WTC11 (cell line): ENCODE data around the gene ZNF525.

Experiments
- AR ChIP-seq: fragments of 250-450 bp; sonication (Bioruptor Pico); IDR thresholded peaks from 2 replicates; pipeline ENCODE4 v1.9.0; 2021; ENCODE audit warnings: mild to moderate bottlenecking
- CBFB ChIP-seq: sonication (generic); formaldehyde crosslinking; IDR thresholded peaks from 2 replicates; pipeline ENCODE4 v1.8.1; 2022; ENCODE audit warnings: mild to moderate bottlenecking, low read depth, missing genetic modification reagents
- CTCF ChIP-seq: fragments of 200-600 bp; IDR thresholded peaks from 2 replicates; pipeline ENCODE4 v1.8.0; 2022; ENCODE audit warnings: antibody characterized with exemption
- FOXJ3 ChIP-seq: sonication (generic); formaldehyde crosslinking; IDR thresholded peaks from 2 replicates; pipeline ENCODE4 v1.9.0; 2021; ENCODE audit warnings: missing genetic modification reagents, mild to moderate bottlenecking, borderline replicate concordance
- FOXK1 ChIP-seq: sonication (generic); formaldehyde crosslinking; IDR thresholded peaks from 2 replicates; pipeline ENCODE4 v1.8.0; 2022; ENCODE audit warnings: mild to moderate bottlenecking, moderate library complexity, missing genetic modification reagents
- GRHL2 ChIP-seq: fragments of 250-450 bp; sonication (Bioruptor Pico); IDR thresholded peaks from 2 replicates; pipeline ENCODE4 v1.8.0; 2022; ENCODE audit warnings: mild to moderate bottlenecking, moderate library complexity; ENCODE audit not compliant: insufficient replicate concordance, severe bottlenecking
- IRF2 ChIP-seq: sonication (generic); formaldehyde crosslinking; IDR thresholded peaks from 2 replicates; pipeline ENCODE4 v1.8.0; 2022; ENCODE audit warnings: low read depth, missing genetic modification reagents, borderline replicate concordance
- JUN ChIP-seq: sonication (generic); formaldehyde crosslinking; IDR thresholded peaks from 2 replicates; pipeline ENCODE4 v1.8.0; 2023; ENCODE audit warnings: mild to moderate bottlenecking, missing genetic modification reagents
- MAX ChIP-seq: sonication (generic); formaldehyde crosslinking; IDR thresholded peaks from 2 replicates; pipeline ENCODE4 v1.8.0; 2022; ENCODE audit warnings: mild to moderate bottlenecking, missing genetic modification reagents
- MXD4 ChIP-seq: fragments of 250-450 bp; sonication (Bioruptor Pico); IDR thresholded peaks from 2 replicates; pipeline ENCODE4 v1.8.0; 2021; ENCODE audit warnings: mild to moderate bottlenecking, moderate library complexity, borderline replicate concordance
- SMAD3 ChIP-seq: sonication (generic); formaldehyde crosslinking; IDR thresholded peaks from 2 replicates; pipeline ENCODE4 v1.8.0; 2022; ENCODE audit warnings: missing genetic modification reagents, mild to moderate bottlenecking, borderline replicate concordance
- ZMAT4 ChIP-seq: fragments of 250-450 bp; sonication (Bioruptor Pico); IDR thresholded peaks from 2 replicates; pipeline ENCODE4 v1.9.0; 2021; ENCODE audit warnings: mild to moderate bottlenecking
- TF ChIP-seq, protein P1 (sequence below): sonication (generic); formaldehyde crosslinking; IDR thresholded peaks from 2 replicates; pipeline ENCODE4 v1.8.1; 2022; ENCODE audit warnings: missing genetic modification reagents, borderline replicate concordance
- TF ChIP-seq, protein P2 (sequence below): sonication (generic); formaldehyde crosslinking; IDR thresholded peaks from 2 replicates; pipeline ENCODE4 v1.8.1; 2022; ENCODE audit warnings: low read depth, mild to moderate bottlenecking, moderate library complexity, missing genetic modification reagents, borderline replicate concordance

DNA sequence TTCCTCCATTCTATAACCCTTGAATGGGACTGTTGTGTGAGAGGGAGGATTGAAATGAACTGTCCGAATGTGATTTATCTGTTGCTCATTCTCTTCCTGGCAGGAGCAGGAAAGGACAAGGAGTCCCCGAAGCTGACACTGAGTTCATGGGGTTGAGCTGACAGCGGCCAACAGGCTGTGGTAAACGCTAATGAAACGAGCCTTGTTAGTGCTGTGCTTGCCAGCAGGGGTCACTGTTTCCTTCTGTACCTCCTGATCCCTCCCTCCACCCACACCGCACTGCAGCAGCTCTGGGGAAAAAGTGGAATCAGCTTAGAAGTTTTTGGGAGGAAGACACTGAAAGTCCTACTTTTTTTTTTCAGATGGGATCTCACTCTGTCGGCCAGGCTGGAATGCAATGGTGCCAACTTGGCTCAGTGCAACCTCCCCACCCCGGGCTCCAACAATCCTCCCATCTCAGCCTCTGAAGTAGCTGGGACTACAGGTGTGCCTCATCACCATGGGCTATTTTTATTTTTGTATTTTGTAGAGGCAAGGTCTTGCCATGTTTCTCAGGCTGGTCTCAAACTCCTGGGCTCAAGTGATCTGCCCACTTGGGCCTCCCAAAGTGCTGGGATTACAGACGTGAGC, 59.6 kb downstream of the ZNF525 start:
- TF ChIP-seq FOXK1 (no peak), MAX (CRISPR knock-in tag) (no peak), CTCF (peak; percentile 81), FOXJ3 (CRISPR knock-in tag) (no peak), CBFB (CRISPR knock-in tag) (no peak), SMAD3 (no peak), MXD4 (CRISPR knock-in tag) (no peak), ZMAT4 (CRISPR knock-in tag) (no peak), JUN (CRISPR knock-in tag) (no peak), GRHL2 (CRISPR knock-in tag) (no peak), AR (no peak), IRF2 (no peak)
- TF ChIP-seq, protein P1, sequence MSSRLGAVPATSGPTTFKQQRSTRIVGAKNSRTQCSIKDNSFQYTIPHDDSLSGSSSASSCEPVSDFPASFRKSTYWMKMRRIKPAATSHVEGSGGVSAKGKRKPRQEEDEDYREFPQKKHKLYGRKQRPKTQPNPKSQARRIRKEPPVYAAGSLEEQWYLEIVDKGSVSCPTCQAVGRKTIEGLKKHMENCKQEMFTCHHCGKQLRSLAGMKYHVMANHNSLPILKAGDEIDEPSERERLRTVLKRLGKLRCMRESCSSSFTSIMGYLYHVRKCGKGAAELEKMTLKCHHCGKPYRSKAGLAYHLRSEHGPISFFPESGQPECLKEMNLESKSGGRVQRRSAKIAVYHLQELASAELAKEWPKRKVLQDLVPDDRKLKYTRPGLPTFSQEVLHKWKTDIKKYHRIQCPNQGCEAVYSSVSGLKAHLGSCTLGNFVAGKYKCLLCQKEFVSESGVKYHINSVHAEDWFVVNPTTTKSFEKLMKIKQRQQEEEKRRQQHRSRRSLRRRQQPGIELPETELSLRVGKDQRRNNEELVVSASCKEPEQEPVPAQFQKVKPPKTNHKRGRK = no peak
- TF ChIP-seq, protein P2, sequence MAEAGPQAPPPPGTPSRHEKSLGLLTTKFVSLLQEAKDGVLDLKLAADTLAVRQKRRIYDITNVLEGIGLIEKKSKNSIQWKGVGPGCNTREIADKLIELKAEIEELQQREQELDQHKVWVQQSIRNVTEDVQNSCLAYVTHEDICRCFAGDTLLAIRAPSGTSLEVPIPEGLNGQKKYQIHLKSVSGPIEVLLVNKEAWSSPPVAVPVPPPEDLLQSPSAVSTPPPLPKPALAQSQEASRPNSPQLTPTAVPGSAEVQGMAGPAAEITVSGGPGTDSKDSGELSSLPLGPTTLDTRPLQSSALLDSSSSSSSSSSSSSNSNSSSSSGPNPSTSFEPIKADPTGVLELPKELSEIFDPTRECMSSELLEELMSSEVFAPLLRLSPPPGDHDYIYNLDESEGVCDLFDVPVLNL = no peak
